GM18858 (cell line): ENCODE data around the gene IDH1.
"Not testable (repeated sequence)": the region's sequence is repeated elsewhere in the genome, so short reads cannot be mapped to it uniquely, and the experiment has no call there.

Experiments
- ATAC-seq: cut with Tn5 transposase; IDR thresholded peaks from one replicate; pipeline ENCODE4 v1.9.1; 2021; ENCODE audit not compliant: unreplicated experiment

IDH1 gene

DNA sequence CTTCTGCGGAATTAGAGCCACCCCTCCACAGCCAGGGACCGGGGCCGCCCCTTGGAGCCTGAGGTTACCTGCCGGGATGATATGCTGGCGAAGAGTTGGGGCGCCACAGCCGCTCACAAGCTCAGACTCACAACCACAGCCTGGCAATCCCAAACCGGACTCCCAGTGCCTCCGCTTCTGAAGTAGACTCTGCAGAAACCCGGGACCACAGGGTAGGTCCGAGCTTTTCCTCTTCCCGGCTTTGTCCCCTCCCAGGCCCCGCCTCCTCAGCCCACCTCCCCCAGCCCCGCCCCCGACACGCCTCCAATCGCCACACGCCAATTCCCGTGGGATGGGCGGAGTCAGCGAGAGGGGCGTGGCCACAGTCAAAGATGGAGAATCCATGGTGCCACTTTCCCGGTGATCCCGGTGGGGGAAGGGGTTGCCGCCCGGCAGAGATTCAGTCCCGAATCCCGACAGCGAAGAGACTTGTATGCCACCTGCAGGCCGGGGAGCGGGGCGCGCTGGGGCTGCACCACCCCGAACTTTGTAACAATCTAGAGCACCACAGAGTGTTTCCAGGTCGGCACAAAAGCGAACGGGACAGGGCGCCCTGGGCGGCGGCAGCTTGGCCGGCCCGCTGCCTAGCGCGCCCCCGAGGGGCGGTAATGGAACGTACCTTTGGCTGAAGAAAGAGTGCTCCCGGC is at the start of gene IDH1:
Gene IDH1 (minus strand): TSS at position 201 of the 686 bp plus-strand sequence. CDS start 3,520 bp downstream, outside the sequence.
- peak; percentile 59 for ATAC-seq

DNA sequence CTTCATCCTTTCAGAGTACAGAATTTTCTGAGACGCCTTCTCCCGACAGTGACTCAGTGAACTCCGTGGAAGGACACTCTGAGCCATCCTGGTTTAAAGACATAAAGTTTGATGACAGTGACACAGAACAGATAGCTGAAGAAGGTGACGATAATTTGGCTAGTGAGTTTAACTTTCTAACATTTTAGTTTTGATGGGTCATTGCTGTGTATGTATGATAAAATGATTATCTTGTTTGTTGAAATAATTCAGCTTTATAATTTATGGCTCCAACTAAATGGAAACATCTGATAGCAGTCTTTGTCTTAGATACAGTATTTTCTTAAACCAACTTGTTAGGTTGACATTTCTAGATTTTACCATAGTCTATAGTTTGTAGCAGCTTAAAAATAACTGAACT is 49.3 kb upstream of the IDH1 start:
- no peak for ATAC-seq

DNA sequence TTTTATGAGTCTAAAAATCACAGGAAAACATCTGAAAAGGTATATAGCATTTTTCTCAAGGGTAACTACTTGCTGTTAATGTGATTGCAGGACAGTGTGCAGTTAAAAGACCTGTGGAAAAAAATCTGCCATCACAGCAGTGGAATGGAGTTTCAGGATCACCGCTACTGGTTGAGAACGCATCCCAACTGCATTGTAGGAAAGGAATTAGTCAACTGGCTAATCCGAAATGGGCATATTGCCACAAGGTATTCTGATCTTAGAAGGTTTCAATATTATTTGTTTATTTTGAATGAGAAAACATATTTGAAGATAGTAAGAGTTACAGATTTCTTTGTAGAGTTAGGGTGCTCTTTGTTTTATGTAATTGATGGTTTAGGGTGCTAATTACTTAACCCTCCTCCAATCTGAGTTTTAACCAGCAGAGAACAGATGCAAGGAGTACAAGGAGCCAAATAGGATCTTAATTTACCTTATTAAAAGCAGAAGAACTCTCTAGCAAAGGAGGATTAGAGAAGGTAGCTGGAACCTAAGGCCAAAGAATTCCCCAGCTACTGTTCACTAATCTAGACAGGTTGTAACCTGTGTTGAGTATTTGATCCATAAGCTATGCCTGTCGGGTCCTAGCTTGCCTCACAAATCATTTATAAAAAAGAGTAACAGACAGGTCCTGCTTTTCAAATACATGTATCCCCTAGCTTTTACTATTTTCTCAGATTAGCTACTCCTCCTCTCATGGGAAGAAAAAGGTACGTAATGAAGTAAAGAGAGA is 46.2 kb upstream of the IDH1 start:
- no peak for ATAC-seq

DNA sequence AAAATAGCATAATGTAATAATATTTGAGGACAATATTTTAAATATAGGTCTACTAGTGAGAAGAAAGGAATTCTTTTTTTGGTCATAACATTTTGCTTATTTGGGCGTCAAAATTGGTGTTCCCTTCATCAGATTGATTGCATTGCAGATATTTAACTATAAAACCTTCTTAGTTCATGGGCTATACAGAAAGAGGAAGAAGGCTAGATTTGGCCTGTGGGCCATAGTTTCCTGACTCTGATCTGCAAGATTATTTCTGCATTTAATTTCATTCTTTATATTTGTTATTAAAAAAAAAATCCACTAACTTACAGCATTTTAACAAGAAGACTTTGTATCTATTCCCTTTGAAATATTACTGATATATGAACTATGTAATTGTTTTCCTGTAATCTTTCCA is 43.1 kb upstream of the IDH1 start:
- ATAC-seq = no peak

DNA sequence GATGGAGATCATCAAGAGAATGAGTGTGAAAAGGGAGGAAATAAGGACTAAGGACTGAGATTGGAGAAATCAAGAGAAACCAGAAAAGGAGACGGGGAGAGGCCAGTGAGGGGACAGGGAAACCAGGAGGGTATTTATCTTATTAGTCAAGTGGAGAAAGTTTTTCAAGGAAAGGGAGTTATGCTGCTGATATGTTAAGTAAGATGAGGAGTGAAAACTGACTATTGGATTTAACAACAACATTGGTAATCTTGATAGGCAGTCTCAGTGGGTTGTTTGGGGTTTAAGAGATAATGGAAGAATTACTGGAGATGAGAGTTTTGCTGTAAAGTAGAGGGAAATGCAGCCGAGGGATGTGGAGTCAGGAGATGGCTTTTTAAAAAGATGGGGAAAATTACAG is 41.7 kb upstream of the IDH1 start:
- no peak for ATAC-seq

DNA sequence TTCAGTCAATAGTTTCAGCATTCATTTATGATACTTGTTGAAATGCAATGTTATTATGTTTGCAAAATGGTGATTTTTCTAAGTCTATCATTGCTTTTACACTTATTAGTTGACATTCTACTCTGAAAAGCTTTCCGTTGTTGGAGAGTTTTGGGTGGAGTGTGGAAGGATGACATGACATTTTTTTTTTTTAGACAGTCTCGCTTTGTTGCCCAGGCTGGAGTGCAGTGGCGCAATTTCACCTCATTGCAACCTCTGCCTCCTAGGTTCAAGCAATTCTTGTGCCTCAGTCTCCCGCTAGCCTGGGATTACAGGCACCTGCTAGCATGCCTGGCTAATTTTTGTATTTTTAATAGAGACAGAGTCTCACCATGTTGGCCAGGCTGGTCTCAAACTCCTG is 41.0 kb upstream of the IDH1 start:
- ATAC-seq = no peak

DNA sequence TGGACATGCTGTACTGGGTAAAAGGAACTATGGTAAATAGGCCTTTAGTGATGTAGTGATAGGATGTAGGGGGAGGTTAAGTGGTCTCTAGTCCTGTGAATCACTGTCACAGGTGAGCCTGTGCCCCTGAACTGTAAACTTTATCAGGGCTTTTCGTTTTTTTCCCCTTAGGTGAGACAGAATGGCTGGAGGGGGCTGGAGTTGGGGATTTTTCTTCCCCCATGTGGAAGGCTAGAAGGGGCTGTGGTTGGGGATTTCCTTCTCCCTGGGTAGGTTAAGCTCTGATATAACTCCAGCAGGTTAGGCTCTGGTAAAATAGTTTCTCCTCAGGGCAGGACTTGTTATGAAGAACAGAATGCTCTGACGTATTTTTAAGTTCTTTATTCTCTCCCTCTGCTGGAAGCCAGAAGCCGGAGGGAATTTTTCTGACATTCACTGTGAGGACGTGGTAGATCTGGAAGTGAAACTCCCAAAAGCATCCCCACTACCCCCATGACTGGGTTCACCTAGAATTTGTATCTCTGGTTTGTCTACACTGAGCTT is 39.7 kb upstream of the IDH1 start:
- peak; percentile 56 for ATAC-seq

DNA sequence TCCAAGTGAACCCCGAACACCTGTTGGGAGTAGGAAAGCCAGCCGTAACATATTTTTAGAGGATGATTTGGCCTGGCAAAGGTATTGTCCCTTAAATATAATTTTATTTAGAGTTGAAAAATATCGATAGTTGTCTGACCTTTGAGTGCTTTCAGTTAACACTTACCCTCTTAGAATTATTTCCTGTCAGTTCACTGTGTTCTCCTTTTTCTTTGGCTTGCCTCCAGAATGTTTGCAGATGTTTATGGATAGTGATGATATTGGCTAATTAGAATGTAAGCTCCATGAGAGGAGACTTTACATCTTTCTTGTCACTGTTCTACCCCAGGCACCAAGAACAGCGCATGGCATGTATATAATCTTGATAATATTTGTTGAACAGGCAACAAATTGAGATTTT is 31.0 kb upstream of the IDH1 start:
- ATAC-seq = no peak

DNA sequence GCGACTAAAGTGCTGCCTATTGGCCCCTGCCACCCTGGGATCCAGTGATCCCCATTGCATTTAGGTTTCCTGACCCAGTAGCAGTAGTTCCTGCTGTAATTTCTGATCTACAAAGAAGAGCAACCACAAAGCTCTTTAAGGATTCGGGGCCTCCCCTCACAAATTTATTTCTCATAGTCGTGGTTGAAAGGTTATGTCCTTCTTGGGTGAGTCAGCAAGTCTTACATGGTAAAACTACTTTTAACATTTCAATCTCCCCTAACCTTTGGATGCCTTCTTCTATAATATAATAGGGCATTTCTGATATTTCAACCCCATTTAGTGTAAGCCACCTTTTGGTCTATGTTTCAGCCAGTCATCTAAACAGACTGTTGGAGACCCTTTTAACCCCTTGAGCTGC is 26.1 kb upstream of the IDH1 start:
- peak; percentile 57 for ATAC-seq

DNA sequence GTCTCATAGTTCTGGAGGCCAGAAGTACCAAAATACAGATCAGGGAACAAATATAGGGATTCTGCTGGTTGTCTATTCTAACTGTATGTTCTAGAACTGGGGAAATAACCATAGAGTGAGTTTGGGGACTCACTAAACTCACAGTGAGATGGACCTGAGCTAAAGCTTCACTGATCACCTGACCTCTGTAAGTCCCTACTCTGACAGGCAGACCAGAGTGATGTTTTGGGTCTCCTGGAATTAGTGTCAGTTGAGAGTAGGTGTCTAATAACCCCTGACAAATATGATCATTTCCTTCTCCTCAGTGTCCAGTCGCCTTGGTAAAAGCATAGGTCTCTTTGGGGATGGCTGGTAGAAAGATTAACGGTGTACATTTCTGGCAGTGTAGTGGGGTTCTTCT is 25.4 kb upstream of the IDH1 start:
- no peak for ATAC-seq

DNA sequence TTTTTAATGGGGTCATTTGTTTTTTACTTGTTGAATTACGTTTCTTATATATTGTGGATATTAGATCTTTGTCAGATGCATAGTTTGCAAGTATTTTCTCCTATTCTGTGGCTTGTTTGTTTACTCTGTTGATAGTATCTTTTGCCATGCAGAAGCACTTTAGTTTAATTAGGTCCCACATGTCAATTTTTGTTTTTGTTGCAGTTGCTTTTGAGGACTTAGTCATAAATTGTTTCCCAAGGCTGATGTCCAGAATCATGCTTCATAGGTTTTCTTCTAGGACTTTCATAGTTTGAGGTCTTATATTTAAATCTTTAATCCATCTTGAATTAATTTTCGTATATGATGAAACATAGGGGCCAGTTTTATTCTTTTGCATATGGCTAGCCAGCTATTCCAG is 24.4 kb upstream of the IDH1 start:
- ATAC-seq = no peak

DNA sequence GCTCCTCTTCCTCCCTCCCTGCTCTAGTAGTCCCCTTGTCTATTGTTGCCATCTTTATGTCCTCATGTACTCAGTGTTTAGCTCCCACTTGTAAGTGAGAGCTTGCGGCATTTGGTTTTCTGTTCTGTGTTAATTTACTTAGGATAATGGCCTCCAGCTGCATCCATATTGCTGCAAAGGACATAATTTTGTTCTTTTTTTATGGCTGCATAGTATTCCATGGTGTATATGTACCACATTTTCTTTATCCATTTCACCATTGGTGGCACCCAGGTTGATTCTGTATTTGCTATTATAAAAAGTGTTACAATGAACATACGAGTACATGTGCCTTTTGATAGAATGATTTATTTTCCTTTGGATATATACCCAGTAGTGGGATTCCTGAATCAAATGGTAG is 23.7 kb upstream of the IDH1 start:
- no peak for ATAC-seq

DNA sequence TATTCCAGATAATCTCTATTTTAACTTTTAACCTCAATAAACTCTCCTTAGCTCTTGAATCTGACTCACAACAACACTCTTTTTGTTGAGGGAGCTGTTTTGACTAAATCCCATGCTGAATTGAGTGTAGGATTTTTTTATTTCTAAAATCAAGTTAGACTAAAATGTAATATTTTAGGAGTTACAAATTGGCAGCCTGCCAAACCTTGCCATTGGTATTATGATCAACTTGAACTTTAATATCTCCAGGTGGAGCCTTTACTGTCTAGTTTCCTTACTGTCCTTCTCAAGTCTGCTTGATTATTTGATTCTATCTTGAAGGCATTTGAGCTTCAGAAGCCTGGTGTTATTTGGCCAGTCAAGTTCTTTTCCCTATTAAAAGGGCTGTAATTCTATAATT is 19.9 kb upstream of the IDH1 start:
- ATAC-seq = no peak

DNA sequence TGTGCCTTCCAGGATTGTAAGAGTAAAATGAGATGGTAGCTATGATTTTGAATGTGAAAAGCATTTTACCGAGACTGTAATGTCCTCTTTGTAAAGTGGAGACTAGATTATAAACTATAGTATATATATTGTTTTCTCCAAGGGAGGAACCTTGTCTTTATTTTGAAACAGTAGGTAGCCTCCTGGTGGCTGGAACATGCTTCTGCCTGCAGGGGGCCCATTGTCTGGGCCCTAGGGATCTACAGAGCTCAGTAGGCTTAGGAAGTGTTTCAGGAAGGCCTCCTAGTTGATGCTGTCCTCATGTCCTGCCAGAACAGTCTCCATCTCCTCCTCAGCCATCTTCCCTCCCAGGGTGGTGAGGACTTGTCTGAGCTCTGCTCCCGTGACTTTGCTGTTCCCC is 14.2 kb upstream of the IDH1 start:
- ATAC-seq = no peak

DNA sequence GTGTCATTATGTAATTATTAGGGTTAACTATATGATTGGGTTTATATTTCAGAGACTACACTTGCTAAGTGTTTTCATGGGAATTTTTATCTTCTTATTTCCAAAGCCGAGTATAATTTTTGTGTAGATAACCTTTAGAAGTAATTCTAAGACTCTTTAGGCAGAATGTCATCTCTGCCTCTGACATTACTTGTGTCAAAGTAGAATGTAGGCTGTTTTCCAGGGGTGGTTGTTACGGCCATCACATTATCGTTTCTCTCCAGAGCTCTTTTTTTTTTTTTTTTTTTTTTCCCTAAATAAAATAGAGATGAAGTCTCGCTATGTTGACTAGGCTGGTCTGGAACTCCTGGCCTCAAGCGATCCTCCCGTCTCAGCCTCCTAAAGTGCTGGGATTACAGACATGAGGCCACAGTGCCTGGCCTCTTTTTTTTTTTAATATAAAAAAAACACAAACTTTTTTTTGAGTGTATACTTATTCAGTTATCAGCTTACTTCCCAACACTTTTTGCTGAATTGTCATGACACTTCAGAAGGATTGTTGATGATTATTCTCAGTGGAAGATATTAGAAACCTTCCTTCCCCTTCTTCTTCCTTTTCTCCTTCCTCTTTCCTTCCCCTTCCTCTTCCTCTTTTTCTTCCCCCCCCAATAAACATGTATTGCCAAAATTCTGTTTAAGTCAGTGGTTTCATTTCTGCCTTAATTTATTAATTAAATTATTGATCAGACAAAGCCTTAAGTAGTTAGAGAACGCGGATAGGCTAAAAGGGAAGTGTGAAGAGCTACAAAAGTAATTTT is 13.5 kb upstream of the IDH1 start:
- no peak for ATAC-seq

DNA sequence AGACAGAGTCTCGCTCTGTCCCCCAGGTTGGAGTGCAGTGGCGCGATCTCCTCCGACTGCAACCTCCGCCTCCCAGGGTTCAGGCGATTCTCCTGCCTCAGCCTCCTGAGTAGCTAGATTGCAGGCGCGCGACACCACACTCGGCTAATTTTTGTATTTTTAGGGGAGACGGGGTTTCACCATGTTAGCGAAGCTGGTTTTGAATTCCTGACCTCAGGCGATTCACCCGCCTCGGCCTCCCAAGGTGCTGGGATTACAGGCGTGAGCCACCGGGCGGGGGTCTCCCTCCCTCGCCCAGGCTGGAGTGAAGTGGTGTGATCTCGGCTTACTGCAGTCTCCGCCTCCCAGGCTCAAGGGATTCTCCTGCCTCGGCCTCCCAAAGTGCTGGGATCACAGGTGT is 12.7 kb upstream of the IDH1 start:
- not testable (repeated sequence) for ATAC-seq

DNA sequence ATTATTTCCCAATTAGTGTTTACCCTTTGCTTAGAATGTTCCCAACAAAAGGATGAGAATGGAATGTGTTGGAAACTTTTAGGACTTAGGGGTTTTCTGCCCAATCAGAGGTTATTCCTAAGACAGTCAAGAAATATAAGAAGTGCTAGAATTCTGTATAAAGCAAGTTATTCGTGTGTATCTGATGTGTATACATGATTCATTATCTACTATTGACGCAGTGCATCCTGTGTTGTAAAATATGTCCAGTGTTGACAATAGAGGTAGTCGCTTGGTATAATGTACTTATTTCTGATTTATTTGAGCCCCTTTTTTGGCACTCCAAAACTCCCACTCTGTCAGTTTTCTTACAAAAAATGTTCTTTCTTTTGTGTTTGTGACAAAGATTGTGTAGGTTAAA is 12.1 kb upstream of the IDH1 start:
- no peak for ATAC-seq

DNA sequence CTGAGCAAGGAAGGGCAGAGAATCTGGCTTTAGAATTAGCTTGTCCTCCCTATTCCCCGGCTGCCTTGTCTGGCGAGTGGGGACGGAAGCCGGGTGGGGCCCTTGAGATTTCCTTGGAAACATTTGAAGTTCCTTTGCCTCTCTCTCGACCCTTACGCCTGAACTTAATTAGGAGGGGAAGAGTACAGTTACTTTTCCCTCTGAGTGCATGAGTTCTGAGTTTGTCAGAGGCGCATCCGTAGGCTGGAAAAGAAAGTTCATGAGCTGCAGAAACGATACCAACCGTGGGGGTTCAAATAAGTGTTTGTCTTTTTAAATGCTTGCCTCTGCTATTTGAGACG is 11.7 kb upstream of the IDH1 start:
- ATAC-seq = no peak

DNA sequence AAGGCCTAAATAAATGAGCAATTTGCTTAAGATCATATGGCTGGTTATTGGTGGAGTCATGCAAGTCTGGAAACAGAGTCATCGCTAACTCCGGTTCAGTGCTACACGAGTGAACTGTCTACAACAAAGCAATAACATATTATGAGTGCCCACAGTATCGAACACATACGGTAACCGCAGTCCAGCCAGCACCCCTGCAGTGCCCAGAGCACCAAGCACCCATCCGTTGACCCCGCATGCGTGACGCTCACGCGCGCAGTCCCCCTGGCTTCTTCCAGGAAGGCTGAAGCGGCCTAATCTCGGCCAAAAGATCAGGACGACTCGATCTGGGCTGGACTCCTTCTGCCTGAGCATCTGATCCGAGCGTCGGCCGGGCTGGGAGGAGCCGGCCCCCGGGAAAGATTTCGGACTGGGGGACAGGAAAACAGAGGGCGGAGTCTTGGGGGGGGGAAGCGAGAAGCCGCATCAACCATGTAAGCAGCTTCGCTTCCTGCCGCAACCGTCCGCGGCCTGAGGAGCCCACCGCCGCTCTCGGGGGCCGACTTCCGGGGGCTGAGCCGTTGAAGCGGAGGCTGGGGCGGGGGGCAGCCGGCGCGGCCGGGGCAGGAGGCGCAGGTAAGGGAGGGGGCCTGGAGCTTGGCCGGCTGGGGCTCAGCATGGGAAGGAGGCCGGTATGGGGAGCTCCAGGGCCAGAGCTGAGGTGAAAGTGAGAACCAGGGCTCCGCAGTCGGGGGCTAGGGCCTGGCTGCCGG is 11.1 kb upstream of the IDH1 start, which contains the start of gene PIKFYVE:
Gene PIKFYVE (plus strand): TSS at position 455 of the 752 bp plus-strand sequence. CDS start 5,265 bp downstream, outside the sequence.
- ATAC-seq = peak; percentile 73

DNA sequence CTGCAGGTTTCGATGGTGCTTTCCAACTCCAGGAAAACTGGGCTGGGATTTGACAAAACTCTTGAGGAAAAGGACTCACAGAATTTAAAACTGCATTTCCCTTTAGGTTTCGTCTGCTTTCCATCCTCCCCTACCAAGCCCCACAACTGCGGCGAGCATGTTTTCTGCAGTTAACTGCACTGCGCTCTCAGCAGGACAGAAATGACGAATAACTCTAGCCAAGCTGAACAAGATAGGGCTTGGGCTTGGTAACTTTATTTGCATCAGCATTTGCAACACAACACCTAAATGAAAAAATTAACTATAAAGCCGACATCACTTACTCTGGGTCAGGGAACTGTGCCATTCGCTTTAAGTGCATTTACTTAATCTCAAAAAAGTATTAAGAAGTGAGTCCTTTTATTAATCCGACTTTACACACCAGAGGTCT is 10.5 kb upstream of the IDH1 start:
- ATAC-seq = peak; percentile 32
